GM20431 (cell line): Measurements from ENCODE around the gene DRAP1.
"Not testable (repeated sequence)": the region's sequence is repeated elsewhere in the genome, so short reads cannot be mapped to it uniquely, and the experiment has no call there.

Source experiments
- in situ Hi-C: fragments of 300-500 bp; cut with MseI, MboI; formaldehyde crosslinking; loops from one replicate; pipeline ENCODE4 v1.15.0; 2020; ENCODE audit warnings: low sequenced_read_pairs; ENCODE audit not compliant: unreplicated experiment

DRAP1 gene

DNA sequence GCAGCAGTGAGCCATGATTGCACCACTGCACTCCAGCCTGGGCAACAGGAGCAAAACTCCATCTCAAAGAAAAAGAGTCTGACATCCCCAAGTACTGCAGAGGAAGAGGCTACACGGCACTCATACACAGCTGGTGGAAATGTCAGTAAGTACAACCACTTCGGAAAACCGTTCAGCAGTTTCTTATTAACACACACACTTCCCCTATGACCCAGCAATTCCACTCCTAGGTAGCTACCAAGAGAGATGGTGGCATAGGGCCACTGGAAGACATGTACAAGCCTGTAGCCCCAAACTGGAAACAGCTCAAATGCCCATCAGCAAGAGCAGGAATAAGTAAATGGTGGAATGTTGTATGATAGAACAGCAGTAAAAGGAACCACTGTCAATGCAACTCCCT lies 3.3 kb downstream of the DRAP1 start:
- in situ Hi-C loops, result no loop called here

- in situ Hi-C loops, result no loop called here
Measured at GRCh38 chr11:65925397-65925796, 6.2 kb downstream of the DRAP1 start.

DNA sequence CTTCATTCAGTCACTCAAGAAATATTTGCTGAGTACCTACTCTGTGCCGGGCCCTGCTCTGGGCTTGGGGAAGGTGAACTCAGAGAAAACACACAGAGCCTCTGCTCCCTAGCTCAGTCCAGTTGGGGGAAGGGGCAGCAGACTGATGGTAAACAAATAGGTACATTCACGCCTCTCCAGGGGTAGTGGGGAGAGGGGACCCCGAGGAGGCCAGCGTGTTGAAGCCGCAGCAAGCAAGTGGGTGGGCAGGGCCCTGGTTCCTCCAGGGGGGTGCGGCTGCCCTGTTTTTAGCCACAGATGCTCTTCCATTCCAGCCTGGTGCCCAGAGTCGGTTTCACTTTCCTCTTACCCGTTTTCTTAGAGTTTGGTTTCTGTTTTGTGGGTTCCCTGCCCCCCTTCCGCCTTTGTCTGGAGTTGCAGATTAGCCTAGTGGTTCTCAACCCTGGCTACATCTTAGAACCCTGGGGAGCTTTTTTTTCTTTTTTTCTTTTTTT lies 8.7 kb downstream of the DRAP1 start:
- in situ Hi-C loops, result no loop called here

DNA sequence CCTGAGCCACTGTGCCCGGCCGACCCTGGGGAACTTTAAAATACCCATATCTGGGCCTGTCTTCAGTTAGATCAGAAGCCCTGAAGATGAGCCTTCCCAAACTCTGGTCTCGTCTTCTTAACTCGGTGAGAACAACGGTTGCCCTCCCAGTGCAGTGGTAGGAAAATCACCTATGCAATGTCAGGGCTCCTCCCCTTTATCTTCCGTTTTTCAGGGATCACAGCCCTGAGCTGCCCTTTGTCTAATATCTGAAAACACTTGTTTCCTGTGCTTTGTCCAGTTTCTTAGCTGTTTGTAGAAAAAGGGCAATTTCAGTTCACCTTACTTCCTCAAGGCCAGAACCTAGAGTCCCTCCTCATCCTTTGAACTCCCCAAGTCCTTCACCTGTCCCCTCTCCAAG lies 9.4 kb downstream of the DRAP1 start:
- in situ Hi-C loops, result no loop called here

DNA sequence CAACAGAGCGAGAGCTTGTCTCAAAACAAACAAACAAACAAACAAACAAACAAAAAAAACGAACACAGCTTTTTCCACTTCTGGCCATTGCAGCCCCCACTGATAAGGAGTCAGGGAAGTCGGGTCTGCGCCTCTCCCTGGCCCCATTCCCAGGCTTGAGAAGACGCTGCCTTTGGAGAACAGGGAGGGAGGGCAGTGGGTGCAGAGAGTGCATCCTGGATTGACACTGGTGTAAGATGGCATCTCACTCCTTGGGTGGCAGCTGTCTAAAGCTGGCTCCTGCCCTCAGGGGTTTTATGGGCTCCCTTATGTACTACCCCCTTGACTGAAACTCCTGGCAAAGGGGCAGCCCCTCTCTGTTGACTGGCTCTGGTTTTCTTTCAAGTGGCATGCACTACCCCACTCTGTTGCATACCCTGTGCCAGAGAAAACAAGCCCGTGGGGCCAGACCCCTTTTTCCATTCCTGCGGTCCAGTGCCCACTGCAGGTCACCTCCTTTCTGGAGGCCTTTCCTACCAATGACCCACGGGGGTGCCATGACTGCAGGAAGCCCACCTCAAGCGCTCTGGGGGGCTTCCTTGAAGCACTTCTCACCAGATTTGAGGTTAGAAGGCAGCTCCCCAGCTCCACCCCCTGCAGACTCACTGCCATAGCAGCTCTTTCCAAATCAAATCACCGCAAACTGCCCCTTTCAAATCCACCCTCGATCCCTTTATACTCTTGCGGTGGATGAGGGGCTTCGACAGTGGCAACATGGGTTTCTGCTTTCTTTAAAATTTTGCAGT lies 12.7 kb downstream of the DRAP1 start:
- in situ Hi-C loops, result no loop called here

DNA sequence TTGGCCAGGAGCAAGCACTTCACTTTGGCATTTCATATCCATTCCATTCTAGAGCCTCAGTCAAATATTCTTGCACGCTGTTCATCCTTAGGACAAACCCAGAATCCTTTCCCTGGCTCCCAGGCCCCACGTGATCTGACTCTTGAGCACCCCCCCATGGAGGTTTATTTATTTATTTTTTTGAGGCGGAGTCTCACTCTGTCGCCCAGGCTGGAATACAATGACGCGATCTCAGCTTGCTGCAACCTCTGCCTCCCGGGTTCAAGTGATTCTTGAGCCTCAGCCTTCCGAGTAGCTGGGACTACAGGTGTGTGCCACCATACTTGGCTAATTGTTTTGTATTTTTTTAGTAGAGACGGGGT lies 13.3 kb downstream of the DRAP1 start:
- in situ Hi-C loops, result no loop called here

- in situ Hi-C loops, result no loop called here
Measured at GRCh38 chr11:65934014-65934413, 14.8 kb downstream of the DRAP1 start.

DNA sequence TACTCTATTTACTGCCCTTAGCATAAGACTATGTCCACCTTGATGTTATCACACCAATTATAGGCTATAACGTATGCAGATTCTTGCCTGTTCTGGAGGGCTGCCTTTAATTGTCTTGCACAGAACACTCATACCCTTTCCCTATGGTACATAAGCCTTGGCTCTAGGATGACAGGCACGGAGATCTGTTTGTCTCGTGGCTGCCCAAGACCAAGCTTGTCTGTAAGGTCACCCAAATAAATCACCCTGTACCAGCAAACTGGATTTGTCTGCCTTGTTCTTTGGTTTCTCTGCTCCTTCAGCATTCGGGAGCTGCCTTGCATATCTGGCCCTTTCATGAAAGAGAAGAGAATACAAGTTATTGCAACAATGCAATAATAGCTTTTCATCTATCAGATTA lies 18.5 kb downstream of the DRAP1 start:
- in situ Hi-C loops, result no loop called here

DNA sequence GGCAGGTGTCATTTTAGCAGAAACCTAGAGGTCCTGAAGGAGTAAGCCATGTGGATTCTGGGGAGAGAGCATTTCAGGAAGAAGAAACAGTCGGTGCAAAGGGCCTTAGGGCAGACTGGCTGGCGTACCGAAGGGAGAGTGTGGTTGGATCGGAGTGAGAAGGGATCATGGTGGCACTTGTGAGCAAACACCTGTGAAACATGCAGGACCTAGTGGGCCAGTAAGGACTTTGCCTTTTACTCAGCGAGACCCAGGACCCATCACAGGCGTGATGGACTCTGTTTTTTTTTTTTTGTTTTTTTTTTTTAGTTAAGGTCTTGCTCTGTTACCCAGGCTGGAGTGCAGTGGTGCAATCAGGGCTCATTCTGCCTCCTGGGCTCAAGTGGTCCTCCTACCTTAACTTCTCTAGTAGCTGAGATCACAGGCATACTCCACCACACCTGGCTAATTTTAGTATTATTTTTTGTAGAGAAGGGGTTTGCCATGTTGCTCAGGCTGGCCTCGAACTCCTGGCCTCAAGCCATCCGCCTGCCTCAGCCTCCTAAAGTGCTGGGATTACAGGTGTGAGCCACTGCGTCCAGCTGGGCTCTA lies 22.6 kb downstream of the DRAP1 start:
- in situ Hi-C loops, result no loop called here

DNA sequence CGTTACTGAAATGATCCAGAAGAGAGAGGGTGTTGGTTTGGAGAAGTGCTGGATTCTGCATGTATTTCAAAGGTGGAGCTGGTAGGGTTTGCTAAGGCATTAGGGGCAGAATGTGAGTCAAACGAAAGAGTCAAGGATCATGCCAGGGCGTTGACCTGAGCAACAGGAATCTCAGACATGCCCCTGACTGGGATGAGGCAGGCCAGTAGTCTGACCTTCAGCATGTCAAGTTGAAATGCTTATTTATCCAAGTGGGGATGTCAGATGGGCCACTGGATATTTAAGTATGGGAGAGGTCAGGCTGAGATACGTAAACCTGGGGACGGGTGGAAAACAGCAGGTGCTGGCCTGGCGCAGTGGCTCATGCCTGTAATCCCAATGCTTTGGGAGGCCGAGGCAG lies 23.3 kb downstream of the DRAP1 start:
- in situ Hi-C loops, result no loop called here

GRCh38 chr11:65944191-65944590 lies 25.0 kb downstream of the DRAP1 start:
- in situ Hi-C loops, result no loop called here

DNA sequence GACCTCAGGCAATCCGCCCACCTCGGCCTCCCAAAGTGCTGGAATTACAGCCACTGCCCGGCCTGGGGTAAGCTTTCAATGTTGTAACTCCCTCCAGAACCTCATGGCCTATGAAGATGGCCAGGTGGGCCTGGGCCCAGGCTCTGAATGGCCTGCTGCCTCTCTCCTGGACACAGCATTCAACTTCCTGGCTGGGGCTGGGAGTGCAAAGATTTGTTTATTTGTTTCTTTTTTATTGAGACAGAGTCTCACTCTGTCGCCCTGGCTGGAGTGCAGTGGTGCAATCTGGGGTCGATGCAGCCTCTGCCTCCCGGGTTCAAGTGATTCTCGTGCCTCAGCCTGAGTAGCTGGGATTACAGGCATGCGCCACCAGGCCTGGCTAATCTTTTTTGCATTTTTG lies 25.5 kb downstream of the DRAP1 start:
- in situ Hi-C loops, result no loop called here

DNA sequence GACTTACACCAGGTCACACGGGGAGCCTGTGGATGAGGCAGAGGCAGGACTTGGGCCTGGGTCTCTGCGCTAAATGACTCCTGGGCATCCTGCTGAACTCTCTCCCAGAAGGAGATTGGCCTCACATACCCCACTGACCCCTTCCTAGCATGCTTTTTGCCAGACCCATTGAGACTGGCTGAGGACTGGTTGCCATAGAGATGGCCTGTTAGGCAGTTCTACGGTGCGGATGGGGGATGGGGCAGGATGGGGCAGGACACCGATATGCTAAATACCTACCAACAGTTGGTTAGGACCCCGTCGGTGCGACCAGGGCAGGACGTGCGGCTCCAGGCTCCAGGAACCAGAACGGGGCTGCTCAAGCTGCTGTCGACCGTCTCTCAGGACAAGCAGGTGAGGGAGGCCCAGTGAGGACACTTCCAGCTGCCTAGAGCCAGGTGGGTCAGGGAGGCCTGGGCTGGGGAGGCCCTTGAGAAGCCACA lies 26.2 kb downstream of the DRAP1 start, which contains the start of gene TSGA10IP:
Gene TSGA10IP (plus strand): TSS at position 51 of the 482 bp plus-strand sequence. CDS start 196 bp downstream, at position 247.
- in situ Hi-C loops, result no loop called here

GRCh38 chr11:65945941-65946558 lies 26.8 kb downstream of the DRAP1 start:
- in situ Hi-C loops, result no loop called here

GRCh38 chr11:65946655-65947054 lies 27.4 kb downstream of the DRAP1 start:
- in situ Hi-C loops, result no loop called here

GRCh38 chr11:65947133-65947532 lies 27.9 kb downstream of the DRAP1 start:
- in situ Hi-C loops, result no loop called here

- in situ Hi-C loops, result no loop called here
Measured at GRCh38 chr11:65947603-65948125, 28.4 kb downstream of the DRAP1 start.

- in situ Hi-C loops, result not testable (repeated sequence)
Measured at GRCh38 chr11:65950711-65951110, 31.5 kb downstream of the DRAP1 start.

DNA sequence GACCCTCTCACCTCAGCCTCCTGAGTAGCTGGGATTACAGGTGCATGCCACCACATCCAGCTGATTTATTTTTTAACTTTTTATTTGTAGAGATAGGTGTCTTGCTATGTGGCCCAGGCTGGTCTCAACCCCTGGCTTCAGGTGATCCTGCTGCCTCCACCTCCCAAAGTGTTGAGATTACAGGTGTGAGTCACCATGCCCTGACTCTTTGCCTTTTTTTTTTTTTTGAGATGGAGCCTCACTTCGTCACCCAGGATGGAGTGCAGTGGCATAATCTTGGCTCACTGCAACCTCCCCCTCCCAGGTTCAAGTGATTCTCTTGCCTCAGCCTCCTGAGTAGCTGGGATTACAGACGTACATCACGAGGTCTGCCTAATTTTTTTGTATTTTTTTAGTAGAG lies 32.4 kb downstream of the DRAP1 start:
- in situ Hi-C loops, result not testable (repeated sequence)

DNA sequence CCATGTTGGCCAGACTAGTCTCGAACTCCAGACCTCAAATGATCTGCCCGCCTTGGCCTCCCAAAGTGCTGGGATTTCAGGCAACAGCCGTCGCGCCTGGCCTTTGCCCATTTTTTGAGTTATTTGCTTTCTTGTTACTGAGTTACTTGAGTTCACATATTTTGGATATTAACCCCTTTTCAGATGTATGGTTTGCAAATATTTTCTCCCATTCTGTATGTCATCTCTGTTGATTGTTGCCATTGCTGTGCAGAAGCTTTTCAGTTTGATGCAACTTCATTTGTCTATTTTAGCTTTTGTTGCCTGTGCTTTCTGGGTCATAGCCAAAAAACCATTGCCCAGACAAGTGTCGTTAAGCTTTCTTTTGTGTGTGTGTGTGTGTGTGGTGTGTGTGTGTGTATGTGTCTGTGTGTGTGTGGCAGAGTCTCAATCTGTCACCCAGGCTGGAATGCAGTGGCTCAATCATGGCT lies 32.9 kb downstream of the DRAP1 start:
- in situ Hi-C loops, result no loop called here

GRCh38 chr11:65953471-65953870 lies 34.2 kb downstream of the DRAP1 start:
- in situ Hi-C loops, result no loop called here
